Measurements from ENCODE around the gene RER1.

The RER1 gene

DNA sequence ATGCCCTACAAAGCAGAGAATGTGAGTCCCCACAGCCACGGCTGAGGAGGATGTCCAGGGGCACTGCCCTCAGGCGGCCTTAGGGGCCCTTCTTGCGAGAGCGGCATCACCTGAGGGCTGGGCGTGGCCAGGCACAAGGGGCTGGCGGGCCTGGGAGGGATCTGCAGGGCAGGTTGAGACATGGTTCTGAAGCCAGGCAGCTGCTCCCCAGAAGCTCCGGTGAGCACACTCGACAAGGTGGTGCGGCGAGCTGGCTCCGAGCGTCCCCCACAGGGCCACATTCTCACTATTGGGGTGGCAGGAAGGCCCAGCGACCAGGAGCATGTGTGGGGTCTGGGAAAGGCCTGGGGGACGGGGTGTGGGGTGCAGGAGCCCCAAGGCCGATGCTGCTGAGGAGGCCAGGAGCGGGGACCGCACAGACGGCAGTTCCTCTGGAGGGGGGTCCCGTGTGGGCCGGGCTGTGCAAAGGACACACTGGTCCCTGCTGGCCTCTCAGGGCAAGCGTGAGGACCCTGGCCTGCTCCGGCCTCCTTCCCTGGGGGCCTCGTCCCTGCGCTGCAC lies 47.4 kb upstream of the RER1 start:
- Histone ChIP-seq H2AFZ (ENCODE audit: low read depth, low read length, severe bottlenecking) (no peak overlapping the region), H3K36me3 (ENCODE audit: low read length) (no peaks in the 10 kb centered on the region), H3K27ac (ENCODE audit: low read depth, low read length) (no peak overlapping the region), H3K79me2 (ENCODE audit: insufficient read depth, low read length) (no peaks in the 10 kb centered on the region), H3F3A (ENCODE audit: insufficient read depth) (no peaks in the 10 kb centered on the region), H4K20me1 (ENCODE audit: low read depth, low read length) (no peaks in the 10 kb centered on the region), H3K4me2 (ENCODE audit: low read depth, low read length, poor library complexity, severe bottlenecking) (no peak overlapping the region), H3K9ac (ENCODE audit: low read length) (no peak overlapping the region), H3K4me3 (ENCODE audit: insufficient read depth, low read length, poor library complexity, severe bottlenecking) (no peak overlapping the region), H3K9me3 (ENCODE audit: insufficient read depth, low read length) (no peaks in the 10 kb centered on the region), H3K27me3 (ENCODE audit: low read length) (no peaks in the 10 kb centered on the region), H3K9me2 (replicated peaks; ENCODE audit: insufficient read depth, low read length) (no peaks in the 10 kb centered on the region)
- TF ChIP-seq CTCF (IDR thresholded peaks at IDR 0.05; ENCODE audit: insufficient read depth, low read length, poor library complexity, severe bottlenecking) (no peak), EZH2phosphoT487 (conservative IDR thresholded peaks at IDR 0.05; ENCODE audit: low read length) (no peak)

GRCh38 chr1:2344744-2345296 lies 46.8 kb upstream of the RER1 start:
- H3K27me3 ChIP-seq (ENCODE audit: low read length): no peaks in the 10 kb centered on the region
- H3K36me3 ChIP-seq (ENCODE audit: low read length): no peaks in the 10 kb centered on the region
- no peak overlapping the region for H3K27ac ChIP-seq (ENCODE audit: low read depth, low read length)
- no peaks in the 10 kb centered on the region for H4K20me1 ChIP-seq (ENCODE audit: low read depth, low read length)
- H3F3A ChIP-seq (ENCODE audit: insufficient read depth): no peaks in the 10 kb centered on the region
- H3K9me3 ChIP-seq (ENCODE audit: insufficient read depth, low read length): no peaks in the 10 kb centered on the region
- TF ChIP-seq EZH2phosphoT487 (conservative IDR thresholded peaks at IDR 0.05; ENCODE audit: low read length) (no peak), CTCF (IDR thresholded peaks at IDR 0.05; ENCODE audit: insufficient read depth, low read length, poor library complexity, severe bottlenecking) (no peak)
- no peak overlapping the region for H3K4me2 ChIP-seq (ENCODE audit: low read depth, low read length, poor library complexity, severe bottlenecking)
- H2AFZ ChIP-seq (ENCODE audit: low read depth, low read length, severe bottlenecking): no peak overlapping the region
- no peaks in the 10 kb centered on the region for H3K79me2 ChIP-seq (ENCODE audit: insufficient read depth, low read length)
- no peak overlapping the region for H3K4me3 ChIP-seq (ENCODE audit: insufficient read depth, low read length, poor library complexity, severe bottlenecking)
- no peak overlapping the region for H3K9ac ChIP-seq (ENCODE audit: low read length)
- no peaks in the 10 kb centered on the region for H3K9me2 ChIP-seq (replicated peaks; ENCODE audit: insufficient read depth, low read length)

GRCh38 chr1:2345297-2346075 lies 46.2 kb upstream of the RER1 start:
- H3K4me3 ChIP-seq (ENCODE audit: insufficient read depth, low read length, poor library complexity, severe bottlenecking): no peak overlapping the region
- no peak for TF ChIP-seq EZH2phosphoT487 (conservative IDR thresholded peaks at IDR 0.05; ENCODE audit: low read length)
- no peak for TF ChIP-seq CTCF (IDR thresholded peaks at IDR 0.05; ENCODE audit: insufficient read depth, low read length, poor library complexity, severe bottlenecking)
- H3K79me2 ChIP-seq (ENCODE audit: insufficient read depth, low read length): no peaks in the 10 kb centered on the region
- no peaks in the 10 kb centered on the region for H3K9me2 ChIP-seq (replicated peaks; ENCODE audit: insufficient read depth, low read length)
- no peak overlapping the region for H3K4me2 ChIP-seq (ENCODE audit: low read depth, low read length, poor library complexity, severe bottlenecking)
- no peaks in the 10 kb centered on the region for H3K27me3 ChIP-seq (ENCODE audit: low read length)
- H3F3A ChIP-seq (ENCODE audit: insufficient read depth): no peaks in the 10 kb centered on the region
- H2AFZ ChIP-seq (ENCODE audit: low read depth, low read length, severe bottlenecking): no peak overlapping the region
- no peaks in the 10 kb centered on the region for H3K36me3 ChIP-seq (ENCODE audit: low read length)
- H4K20me1 ChIP-seq (ENCODE audit: low read depth, low read length): no peaks in the 10 kb centered on the region
- H3K9ac ChIP-seq (ENCODE audit: low read length): no peak overlapping the region
- no peaks in the 10 kb centered on the region for H3K9me3 ChIP-seq (ENCODE audit: insufficient read depth, low read length)
- H3K27ac ChIP-seq (ENCODE audit: low read depth, low read length): no peak overlapping the region

Measured in SU-DHL-6 (cell line).